ENCODE data around the gene UBAP2L. TPM values are rescaled to one million over a fixed set of nuclear protein-coding genes. Genes with fewer than 3 reads are reported as not detected.
"Not testable (repeated sequence)": the region's sequence is repeated elsewhere in the genome, so short reads cannot be mapped to it uniquely, and the experiment has no call there.

The UBAP2L gene
- total RNA-seq, 1 experiment from 2014 or later: 105 TPM

DNA sequence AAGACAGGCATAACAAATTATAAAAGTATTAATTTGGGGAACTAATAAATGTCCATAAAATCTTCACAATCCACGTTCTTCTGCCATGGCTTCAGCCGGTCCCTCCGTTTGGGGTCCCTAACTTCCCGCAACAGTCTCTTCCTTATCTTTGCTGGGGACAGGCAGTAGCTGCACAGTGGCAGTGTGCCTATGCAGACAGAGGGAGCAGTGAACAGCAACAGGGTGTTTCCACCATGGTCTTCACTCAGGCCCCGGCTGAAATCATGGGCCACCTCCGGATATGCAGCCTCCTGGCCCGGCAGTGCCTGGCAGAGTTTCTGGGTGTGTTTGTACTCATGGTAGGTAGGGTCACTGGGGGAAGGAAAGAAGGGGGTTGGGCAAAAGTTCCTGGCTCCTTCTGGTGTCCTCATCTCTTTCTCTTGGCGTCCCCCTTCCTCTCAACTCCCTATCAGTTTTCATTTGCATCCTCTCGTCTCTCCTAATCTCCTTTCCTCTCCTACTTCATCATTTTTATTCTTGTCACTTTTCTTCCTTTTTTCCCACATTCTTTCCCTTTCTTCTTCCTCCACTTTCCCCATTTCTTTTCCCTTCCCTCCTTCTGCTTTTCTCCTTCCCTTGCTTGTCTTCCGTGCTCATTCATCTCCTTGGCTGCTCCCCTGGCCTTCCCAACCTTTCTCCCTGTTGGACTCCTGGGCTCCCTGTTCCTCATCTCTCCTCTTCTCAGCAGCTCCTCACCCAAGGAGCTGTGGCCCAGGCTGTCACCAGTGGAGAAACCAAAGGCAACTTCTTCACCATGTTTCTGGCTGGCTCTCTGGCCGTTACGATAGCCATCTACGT lies 91.7 kb downstream of the UBAP2L start:
- not testable (repeated sequence) for DNase-seq (ENCODE audit: low read depth)

- no peak for DNase-seq (ENCODE audit: low read depth)
Observed at GRCh38 chr1:154313066-154313356, 92.3 kb downstream of the UBAP2L start.

GRCh38 chr1:154314226-154314625 lies 93.5 kb downstream of the UBAP2L start:
- DNase-seq (ENCODE audit: low read depth): not testable (repeated sequence)

DNA sequence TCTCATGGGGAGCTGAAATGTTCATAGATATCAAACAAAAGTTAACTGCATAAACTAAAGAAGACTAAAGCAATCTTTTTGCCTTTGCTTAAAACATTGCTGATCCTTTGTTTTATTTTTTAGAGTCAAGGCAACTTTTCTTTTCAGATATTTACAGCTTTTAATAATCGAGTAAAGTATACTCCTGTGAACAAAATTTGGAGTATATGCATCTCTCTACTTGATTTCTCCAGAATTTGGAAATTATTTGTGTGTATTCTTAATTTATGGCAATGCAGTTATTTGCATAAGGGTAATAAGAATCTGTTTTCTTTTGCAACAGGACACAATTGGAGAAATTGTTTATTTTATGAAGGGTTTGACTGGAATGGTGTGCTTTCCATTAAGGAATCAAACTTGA lies 95.9 kb downstream of the UBAP2L start:
- DNase-seq (ENCODE audit: low read depth): no peak

DNA sequence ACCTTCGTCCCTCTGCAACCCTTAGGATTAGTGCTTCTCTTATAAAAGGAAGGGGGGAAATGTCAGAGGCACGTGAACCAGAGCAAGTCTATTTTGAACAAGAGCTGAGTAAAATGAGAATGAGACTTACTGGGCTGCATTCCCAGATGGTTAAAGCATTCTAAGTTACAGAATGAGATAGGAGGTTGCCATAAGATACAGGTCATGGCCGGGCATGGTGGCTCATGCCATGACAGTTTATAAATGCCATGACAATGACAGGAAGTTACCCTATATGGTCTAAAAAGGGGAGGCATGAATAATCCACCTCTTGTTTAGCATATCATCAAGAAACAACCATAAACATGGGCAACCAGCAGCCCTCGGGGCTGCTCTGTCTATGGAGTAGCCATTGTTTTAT lies 97.6 kb downstream of the UBAP2L start:
- no peak for DNase-seq (ENCODE audit: low read depth)

Other genes with a start within 250 kb of the UBAP2L start
- gene JTB, start 243.3 kb upstream of the UBAP2L start, total RNA-seq (2014; rRNA removed; shearing (Covaris generic)): 216 and 291 TPM in 2 replicates
- 56.3 and 59.5 TPM in 2 replicates for gene RAB13, start 234.6 kb upstream of the UBAP2L start, total RNA-seq (2014; rRNA removed; shearing (Covaris generic))
- gene RPS27, start 230.2 kb upstream of the UBAP2L start, total RNA-seq (2014; rRNA removed; shearing (Covaris generic)): 1,654 and 2,786 TPM in 2 replicates
- not detected in 2 replicates for gene NUP210L, start 65.9 kb upstream of the UBAP2L start, total RNA-seq (2014; rRNA removed; shearing (Covaris generic))
- 1,219 and 1,519 TPM in 2 replicates for gene TPM3, start 28.9 kb upstream of the UBAP2L start, total RNA-seq (2014; rRNA removed; shearing (Covaris generic))
- gene CFAP141, start 14.6 kb upstream of the UBAP2L start, total RNA-seq (2014; rRNA removed; shearing (Covaris generic)): not detected in 2 replicates
- gene HAX1, start 51.7 kb downstream of the UBAP2L start, total RNA-seq (2014; rRNA removed; shearing (Covaris generic)): 155 and 169 TPM in 2 replicates
- gene AQP10, start 100.1 kb downstream of the UBAP2L start, total RNA-seq (2014; rRNA removed; shearing (Covaris generic)): not detected in 2 replicates
- 31.6 and 41.7 TPM in 2 replicates for gene ATP8B2, start 104.6 kb downstream of the UBAP2L start, total RNA-seq (2014; rRNA removed; shearing (Covaris generic))
- 0.80 and 6.4 TPM in 2 replicates for gene IL6R, start 184.4 kb downstream of the UBAP2L start, total RNA-seq (2014; rRNA removed; shearing (Covaris generic))

Data from Daoy (cell line).